ENCODE data around the gene PELO.

The PELO gene

DNA sequence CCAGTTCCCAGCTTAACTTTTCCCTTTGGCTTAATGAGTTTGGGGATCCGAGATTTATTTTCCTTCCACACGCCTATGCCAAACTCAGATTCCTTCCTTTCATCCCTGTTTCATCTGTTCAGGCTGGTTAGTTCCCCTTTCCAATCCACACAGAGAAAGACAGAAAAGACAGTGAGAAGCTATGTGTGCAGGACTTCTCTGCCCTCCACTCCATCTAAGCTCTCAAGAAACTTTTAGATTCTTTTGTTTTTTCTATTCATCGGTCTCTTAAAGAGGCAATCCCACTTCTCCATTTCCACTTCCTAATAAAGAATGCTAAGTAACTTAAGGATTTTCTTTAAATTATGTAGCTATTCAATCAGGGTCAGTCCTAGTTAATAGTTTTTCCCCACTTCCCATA is 11.2 kb downstream of the PELO start:
- Histone ChIP-seq H3K4me1 (ENCODE audit: insufficient read depth, low read length) (peaks cover 21% of the 10 kb centered on the region), H3K4me3 (ENCODE audit: low read length) (peak overlapping the region; percentile 62), H3K36me3 (ENCODE audit: insufficient read depth, low read length) (peaks cover 5% of the 10 kb centered on the region), H3K9me3 (ENCODE audit: low read length) (no peaks in the 10 kb centered on the region), H3K27me3 (ENCODE audit: insufficient read depth, low read length) (no peaks in the 10 kb centered on the region), H2AFZ (ENCODE audit: low read depth, low read length) (peak overlapping the region; percentile 95)

- Histone ChIP-seq H3K27me3 (ENCODE audit: insufficient read depth, low read length) (no peaks in the 10 kb centered on the region), H3K36me3 (ENCODE audit: insufficient read depth, low read length) (peaks cover 5% of the 10 kb centered on the region), H3K9me3 (ENCODE audit: low read length) (no peaks in the 10 kb centered on the region), H3K4me1 (ENCODE audit: insufficient read depth, low read length) (peaks cover 21% of the 10 kb centered on the region), H3K4me3 (ENCODE audit: low read length) (peak overlapping the region; percentile 62), H2AFZ (ENCODE audit: low read depth, low read length) (peak overlapping the region; percentile 95)
Observed at GRCh38 chr5:52799358-52799982, 11.8 kb downstream of the PELO start.

GRCh38 chr5:52799983-52800393 is 12.3 kb downstream of the PELO start:
- H3K4me1 ChIP-seq (ENCODE audit: insufficient read depth, low read length): peaks cover 21% of the 10 kb centered on the region
- H3K9me3 ChIP-seq (ENCODE audit: low read length): no peaks in the 10 kb centered on the region
- H2AFZ ChIP-seq (ENCODE audit: low read depth, low read length): peak overlapping the region; percentile 95

GRCh38 chr5:52800394-52801213 is 12.9 kb downstream of the PELO start:
- H3K27me3 ChIP-seq (ENCODE audit: insufficient read depth, low read length): no peaks in the 10 kb centered on the region
- peaks cover 5% of the 10 kb centered on the region for H3K36me3 ChIP-seq (ENCODE audit: insufficient read depth, low read length)
- peaks cover 21% of the 10 kb centered on the region for H3K4me1 ChIP-seq (ENCODE audit: insufficient read depth, low read length)
- H3K4me3 ChIP-seq (ENCODE audit: low read length): peak overlapping the region; percentile 62
- H2AFZ ChIP-seq (ENCODE audit: low read depth, low read length): peak overlapping the region; percentile 95
- H3K9me3 ChIP-seq (ENCODE audit: low read length): no peaks in the 10 kb centered on the region

More at GRCh38 chr5:52799983-52800393, 12.3 kb downstream of the PELO start:
- Histone ChIP-seq H3K27me3 (ENCODE audit: insufficient read depth, low read length) (no peaks in the 10 kb centered on the region), H3K36me3 (ENCODE audit: insufficient read depth, low read length) (peaks cover 5% of the 10 kb centered on the region), H3K4me3 (ENCODE audit: low read length) (peak overlapping the region; percentile 62)

GRCh38 chr5:52801329-52801728 is 13.6 kb downstream of the PELO start:
- Histone ChIP-seq H3K4me1 (ENCODE audit: insufficient read depth, low read length) (peaks cover 21% of the 10 kb centered on the region), H3K36me3 (ENCODE audit: insufficient read depth, low read length) (peaks cover 5% of the 10 kb centered on the region), H2AFZ (ENCODE audit: low read depth, low read length) (no peak overlapping the region), H3K9me3 (ENCODE audit: low read length) (no peaks in the 10 kb centered on the region), H3K4me3 (ENCODE audit: low read length) (peak overlapping the region; percentile 62), H3K27me3 (ENCODE audit: insufficient read depth, low read length) (no peaks in the 10 kb centered on the region)

- H3K4me3 ChIP-seq (ENCODE audit: low read length): peak overlapping the region; percentile 62
- no peaks in the 10 kb centered on the region for H3K9me3 ChIP-seq (ENCODE audit: low read length)
- H3K4me1 ChIP-seq (ENCODE audit: insufficient read depth, low read length): peaks cover 21% of the 10 kb centered on the region
- no peaks in the 10 kb centered on the region for H3K27me3 ChIP-seq (ENCODE audit: insufficient read depth, low read length)
- no peak overlapping the region for H2AFZ ChIP-seq (ENCODE audit: low read depth, low read length)
- peaks cover 5% of the 10 kb centered on the region for H3K36me3 ChIP-seq (ENCODE audit: insufficient read depth, low read length)
Observed at GRCh38 chr5:52802272-52802973, 14.7 kb downstream of the PELO start.

DNA sequence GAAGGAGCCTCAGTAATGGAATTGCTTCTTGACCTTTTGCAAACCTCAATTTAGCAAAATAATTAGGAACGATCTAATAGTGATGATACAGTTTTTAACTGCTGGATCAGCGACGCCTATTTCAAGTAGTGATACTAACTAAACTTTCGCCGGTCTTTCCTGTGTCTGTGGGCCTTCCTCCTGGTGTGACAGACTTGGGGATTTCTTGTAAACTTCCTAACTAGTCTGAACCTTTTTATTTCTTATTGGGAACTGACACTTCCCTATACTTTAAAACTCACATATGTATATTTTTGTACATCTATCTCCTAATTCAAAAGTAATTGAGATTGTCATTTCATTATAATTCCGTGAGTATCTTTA is 15.2 kb downstream of the PELO start:
- Histone ChIP-seq H3K9me3 (ENCODE audit: low read length) (no peaks in the 10 kb centered on the region), H3K27me3 (ENCODE audit: insufficient read depth, low read length) (no peaks in the 10 kb centered on the region), H3K4me1 (ENCODE audit: insufficient read depth, low read length) (peaks cover 21% of the 10 kb centered on the region)

DNA sequence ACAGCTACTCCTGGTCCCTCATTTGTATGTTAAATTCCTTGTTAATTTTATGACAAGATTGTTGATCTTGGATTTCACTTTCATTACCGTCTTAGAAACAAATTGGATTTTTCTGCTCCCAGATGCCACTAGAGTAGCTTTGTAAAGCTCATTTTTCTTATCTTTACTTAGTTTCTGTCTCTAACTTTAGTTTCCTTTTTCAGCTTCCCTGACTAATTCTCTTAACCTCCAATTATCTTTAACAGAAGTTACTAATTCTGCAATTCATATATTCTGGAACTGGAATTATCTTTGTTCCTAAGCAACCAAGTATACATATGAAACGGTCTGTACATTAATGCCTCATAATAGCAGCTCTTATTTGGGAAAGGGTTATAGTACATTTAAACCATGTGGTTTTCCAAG is 16.7 kb downstream of the PELO start:
- Histone ChIP-seq H3K4me3 (ENCODE audit: low read length) (no peak overlapping the region), H3K9me3 (ENCODE audit: low read length) (no peaks in the 10 kb centered on the region), H3K4me1 (ENCODE audit: insufficient read depth, low read length) (peaks cover 14% of the 10 kb centered on the region), H2AFZ (ENCODE audit: low read depth, low read length) (no peak overlapping the region), H3K36me3 (ENCODE audit: insufficient read depth, low read length) (peaks cover 5% of the 10 kb centered on the region), H3K27me3 (ENCODE audit: insufficient read depth, low read length) (no peaks in the 10 kb centered on the region)

More for the DNA sequence above, 15.2 kb downstream of the PELO start:
- Histone ChIP-seq H3K36me3 (ENCODE audit: insufficient read depth, low read length) (peaks cover 5% of the 10 kb centered on the region), H2AFZ (ENCODE audit: low read depth, low read length) (no peak overlapping the region), H3K4me3 (ENCODE audit: low read length) (no peak overlapping the region)

- Histone ChIP-seq H3K4me3 (ENCODE audit: low read length) (no peak overlapping the region), H3K9me3 (ENCODE audit: low read length) (no peaks in the 10 kb centered on the region), H3K4me1 (ENCODE audit: insufficient read depth, low read length) (peaks cover 14% of the 10 kb centered on the region), H2AFZ (ENCODE audit: low read depth, low read length) (no peak overlapping the region), H3K36me3 (ENCODE audit: insufficient read depth, low read length) (peaks cover 5% of the 10 kb centered on the region), H3K27me3 (ENCODE audit: insufficient read depth, low read length) (no peaks in the 10 kb centered on the region)
Observed at GRCh38 chr5:52804981-52805380, 17.3 kb downstream of the PELO start.

DNA sequence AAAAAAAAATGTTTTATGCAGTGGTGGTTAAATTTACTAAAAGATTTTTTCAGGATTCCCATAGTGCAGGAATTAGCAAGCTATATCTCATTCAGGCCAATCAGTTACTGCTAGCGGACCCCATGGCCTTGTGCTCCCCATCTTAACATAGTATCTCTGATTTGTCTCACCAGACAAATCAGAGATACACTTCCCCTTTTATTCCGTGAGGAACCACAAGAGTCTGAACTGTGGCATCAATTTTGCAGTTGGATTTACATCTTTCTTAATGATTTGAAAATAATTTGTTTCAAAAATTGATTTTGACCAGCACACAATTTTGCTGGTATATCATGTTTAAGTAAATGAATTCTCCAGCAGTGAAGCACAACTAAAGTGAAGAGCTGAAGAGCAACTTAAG is 17.9 kb downstream of the PELO start:
- no peak overlapping the region for H3K4me3 ChIP-seq (ENCODE audit: low read length)
- peaks cover 14% of the 10 kb centered on the region for H3K4me1 ChIP-seq (ENCODE audit: insufficient read depth, low read length)
- no peaks in the 10 kb centered on the region for H3K9me3 ChIP-seq (ENCODE audit: low read length)
- H3K27me3 ChIP-seq (ENCODE audit: insufficient read depth, low read length): no peaks in the 10 kb centered on the region
- H2AFZ ChIP-seq (ENCODE audit: low read depth, low read length): no peak overlapping the region
- peaks cover 5% of the 10 kb centered on the region for H3K36me3 ChIP-seq (ENCODE audit: insufficient read depth, low read length)

- H3K27me3 ChIP-seq (ENCODE audit: insufficient read depth, low read length): no peaks in the 10 kb centered on the region
- H3K36me3 ChIP-seq (ENCODE audit: insufficient read depth, low read length): peaks cover under 1% of the 10 kb centered on the region
- no peak overlapping the region for H2AFZ ChIP-seq (ENCODE audit: low read depth, low read length)
- peaks cover 5% of the 10 kb centered on the region for H3K4me1 ChIP-seq (ENCODE audit: insufficient read depth, low read length)
- no peaks in the 10 kb centered on the region for H3K9me3 ChIP-seq (ENCODE audit: low read length)
- no peak overlapping the region for H3K4me3 ChIP-seq (ENCODE audit: low read length)
Observed at GRCh38 chr5:52807037-52807436, 19.3 kb downstream of the PELO start.

DNA sequence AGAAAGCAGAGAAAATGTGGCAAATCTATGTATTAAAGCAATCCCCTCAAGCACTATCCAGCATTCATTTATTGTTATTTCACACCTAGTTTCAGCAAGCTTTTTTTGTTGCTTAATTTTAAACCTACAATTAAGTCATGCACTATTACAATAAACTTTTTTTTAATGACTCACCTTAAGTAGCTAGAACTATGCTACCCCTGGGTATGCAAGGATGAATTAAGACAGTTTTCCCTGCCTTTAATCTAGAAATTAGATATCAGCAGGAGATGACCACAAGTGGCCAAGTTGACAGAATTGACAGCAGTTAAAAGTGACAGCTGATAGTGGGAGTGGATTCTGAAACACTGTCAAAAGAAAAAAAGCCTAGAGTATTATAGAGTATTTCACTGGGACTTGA is 20.0 kb downstream of the PELO start:
- Histone ChIP-seq H2AFZ (ENCODE audit: low read depth, low read length) (no peak overlapping the region), H3K36me3 (ENCODE audit: insufficient read depth, low read length) (no peaks in the 10 kb centered on the region), H3K4me3 (ENCODE audit: low read length) (no peak overlapping the region), H3K4me1 (ENCODE audit: insufficient read depth, low read length) (peaks cover 2% of the 10 kb centered on the region), H3K9me3 (ENCODE audit: low read length) (no peaks in the 10 kb centered on the region), H3K27me3 (ENCODE audit: insufficient read depth, low read length) (no peaks in the 10 kb centered on the region)

- no peak overlapping the region for H3K4me3 ChIP-seq (ENCODE audit: low read length)
- no peaks in the 10 kb centered on the region for H3K4me1 ChIP-seq (ENCODE audit: insufficient read depth, low read length)
- no peaks in the 10 kb centered on the region for H3K27me3 ChIP-seq (ENCODE audit: insufficient read depth, low read length)
- no peaks in the 10 kb centered on the region for H3K9me3 ChIP-seq (ENCODE audit: low read length)
- H3K36me3 ChIP-seq (ENCODE audit: insufficient read depth, low read length): no peaks in the 10 kb centered on the region
- no peak overlapping the region for H2AFZ ChIP-seq (ENCODE audit: low read depth, low read length)
Observed at GRCh38 chr5:52808316-52808901, 20.7 kb downstream of the PELO start.
